GM12865 (cell line): Measurements from ENCODE around the gene RNF181.
A peak's percentile ranks its signal among the peaks of the same experiment; 100 is the strongest.

ENCODE experiments used
- DNase-seq: peaks from one replicate; pipeline ENCODE4 v3.0.0; 2010; ENCODE audit warnings: low read depth
- H3K4me3 ChIP-seq: 2 replicates; pipeline ENCODE4 v1.5.1; 2011; ENCODE audit warnings: mild to moderate bottlenecking, low read depth, low read length, control low read depth
- TF ChIP-seq, protein P1 (sequence below): IDR thresholded peaks from 2 replicates; pipeline ENCODE4 v1.5.1; 2011; ENCODE audit warnings: low read length, control low read depth, low read depth, inconsistent platforms; ENCODE audit not compliant: insufficient read depth; ENCODE audit errors: missing control alignments

The RNF181 gene

GRCh38 chr2:85596026-85596333 is 435 bp downstream of the RNF181 start:
- DNase-seq = no peak
- peak overlapping the region; percentile 86 for H3K4me3 ChIP-seq
- TF ChIP-seq, protein P1, sequence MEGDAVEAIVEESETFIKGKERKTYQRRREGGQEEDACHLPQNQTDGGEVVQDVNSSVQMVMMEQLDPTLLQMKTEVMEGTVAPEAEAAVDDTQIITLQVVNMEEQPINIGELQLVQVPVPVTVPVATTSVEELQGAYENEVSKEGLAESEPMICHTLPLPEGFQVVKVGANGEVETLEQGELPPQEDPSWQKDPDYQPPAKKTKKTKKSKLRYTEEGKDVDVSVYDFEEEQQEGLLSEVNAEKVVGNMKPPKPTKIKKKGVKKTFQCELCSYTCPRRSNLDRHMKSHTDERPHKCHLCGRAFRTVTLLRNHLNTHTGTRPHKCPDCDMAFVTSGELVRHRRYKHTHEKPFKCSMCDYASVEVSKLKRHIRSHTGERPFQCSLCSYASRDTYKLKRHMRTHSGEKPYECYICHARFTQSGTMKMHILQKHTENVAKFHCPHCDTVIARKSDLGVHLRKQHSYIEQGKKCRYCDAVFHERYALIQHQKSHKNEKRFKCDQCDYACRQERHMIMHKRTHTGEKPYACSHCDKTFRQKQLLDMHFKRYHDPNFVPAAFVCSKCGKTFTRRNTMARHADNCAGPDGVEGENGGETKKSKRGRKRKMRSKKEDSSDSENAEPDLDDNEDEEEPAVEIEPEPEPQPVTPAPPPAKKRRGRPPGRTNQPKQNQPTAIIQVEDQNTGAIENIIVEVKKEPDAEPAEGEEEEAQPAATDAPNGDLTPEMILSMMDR = no peak

DNA sequence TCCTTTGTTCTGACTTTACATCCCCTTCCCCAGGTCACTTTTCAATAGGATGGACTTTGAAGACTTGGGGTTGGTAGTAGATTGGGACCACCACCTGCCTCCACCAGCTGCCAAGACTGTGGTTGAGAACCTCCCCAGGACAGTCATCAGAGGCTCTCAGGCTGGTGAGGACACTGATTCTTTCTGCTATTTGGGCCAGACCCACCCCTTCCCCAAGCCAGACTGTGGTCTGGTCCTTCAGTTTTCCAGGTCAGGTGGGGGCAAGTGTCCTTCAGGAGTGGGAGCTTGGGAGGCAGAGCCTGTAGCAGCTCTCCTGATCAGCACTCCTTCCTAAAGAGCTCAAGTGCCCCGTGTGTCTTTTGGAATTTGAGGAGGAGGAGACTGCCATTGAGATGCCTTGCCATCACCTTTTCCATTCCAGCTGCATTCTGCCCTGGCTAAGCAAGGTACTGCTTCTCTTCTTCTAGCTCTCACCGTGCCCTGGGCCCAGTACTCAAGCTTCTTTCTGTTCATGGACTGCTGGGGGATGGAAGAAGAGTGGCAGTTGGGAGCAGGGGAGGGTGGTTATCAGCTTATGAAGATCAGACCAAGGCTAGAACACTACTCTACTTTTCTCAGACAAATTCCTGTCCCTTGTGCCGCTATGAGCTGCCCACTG is 1.1 kb downstream of the RNF181 start:
- TF ChIP-seq, protein P1 = no peak
- no peak for DNase-seq
- peak overlapping the region; percentile 86 for H3K4me3 ChIP-seq

- TF ChIP-seq, protein P1 = no peak
- DNase-seq = no peak
These were observed 1.7 kb downstream of the RNF181 start for GRCh38 chr2:85597241-85597640.

DNA sequence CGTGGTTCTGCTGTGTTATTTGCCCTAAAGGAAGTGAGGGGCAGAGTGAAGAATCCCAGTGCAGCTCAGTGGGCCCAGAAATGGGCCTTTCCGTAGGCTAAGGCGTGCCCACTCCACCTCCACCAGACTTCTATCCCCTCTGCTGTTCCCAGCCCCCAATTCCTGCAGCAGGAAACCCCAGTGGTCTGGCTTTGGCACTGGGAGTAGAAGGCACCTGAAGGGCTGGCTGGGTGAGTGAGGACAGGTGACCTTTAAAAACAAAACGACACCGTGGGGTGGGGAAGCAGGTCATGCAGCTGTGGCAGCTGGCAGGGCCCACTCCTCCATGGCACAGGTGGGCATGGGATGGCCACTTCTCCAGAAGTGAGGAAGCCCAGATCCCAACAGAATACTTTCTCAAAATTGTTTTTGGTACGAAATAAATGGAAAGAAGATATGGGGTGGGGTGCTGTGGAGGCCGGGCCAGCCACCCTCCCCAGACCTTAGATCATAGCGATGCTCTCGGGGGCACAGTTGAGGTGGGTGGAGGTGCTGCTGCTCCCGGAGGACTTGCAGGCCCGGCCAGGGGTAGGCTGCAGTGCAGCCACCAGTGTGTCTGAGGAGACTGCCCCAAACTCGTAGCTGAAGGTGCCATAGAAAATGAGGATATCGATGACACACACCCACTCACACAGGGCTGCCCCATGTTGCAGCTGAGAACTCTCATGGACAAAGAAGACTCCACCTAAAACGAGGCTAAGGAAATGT is 3.2 kb downstream of the RNF181 start:
- TF ChIP-seq, protein P1 = no peak
- no peak overlapping the region for H3K4me3 ChIP-seq
- DNase-seq = no peak

More at GRCh38 chr2:85597241-85597640, 1.7 kb downstream of the RNF181 start:
- no peak overlapping the region for H3K4me3 ChIP-seq

DNA sequence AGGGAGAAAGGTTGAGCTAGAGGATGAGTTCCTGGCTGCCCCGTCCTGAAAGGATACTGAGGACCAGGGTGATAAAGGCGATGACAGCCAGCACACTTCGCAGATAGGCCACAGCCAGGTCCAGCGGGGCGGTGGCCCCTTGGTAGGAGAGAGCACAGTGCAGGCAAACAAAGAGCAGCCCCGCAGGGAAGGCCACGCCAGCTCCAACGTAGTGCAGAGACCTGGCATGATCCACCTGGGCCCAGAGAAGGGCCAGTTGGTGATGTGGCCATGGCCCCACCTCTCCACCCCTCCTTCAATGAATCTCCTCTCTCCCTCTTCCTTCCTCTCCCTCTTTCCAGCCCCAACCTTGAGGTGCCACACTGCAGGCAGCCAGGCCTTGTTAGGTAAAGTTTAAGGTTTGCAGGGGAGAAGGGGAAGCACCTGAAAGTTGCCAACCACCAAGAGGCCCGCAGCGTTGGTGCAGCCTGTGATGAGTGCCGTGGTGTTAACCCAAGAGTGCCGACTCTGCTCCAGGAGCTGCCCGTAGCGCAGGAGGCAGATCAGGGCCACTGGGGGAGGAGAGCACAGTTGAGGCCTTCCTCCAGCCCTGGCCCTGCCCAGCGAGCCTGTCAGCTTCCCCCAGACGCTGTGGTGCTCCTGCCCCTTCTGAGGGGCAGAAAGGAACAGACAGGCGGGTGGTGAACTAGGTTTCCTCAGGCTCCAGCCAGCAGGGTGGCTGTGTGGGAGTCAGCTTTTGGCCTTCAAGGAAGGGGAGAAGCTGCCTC is 4.1 kb downstream of the RNF181 start:
- no peak overlapping the region for H3K4me3 ChIP-seq
- TF ChIP-seq, protein P1 = no peak
- no peak for DNase-seq

- TF ChIP-seq, protein P1 = no peak
- no peak overlapping the region for H3K4me3 ChIP-seq
- no peak for DNase-seq
These were observed 4.7 kb downstream of the RNF181 start for GRCh38 chr2:85600235-85600575.
